Stimulated activated CD8-positive, alpha-beta memory T cell treated with anti-CD3 and anti-CD28 coated beads, Interleukin-15, amount 100 ng/mL, for 48 hours (primary cell): ENCODE data around the gene SLC44A5.
"Not testable (repeated sequence)": the region's sequence is repeated elsewhere in the genome, so short reads cannot be mapped to it uniquely, and the experiment has no call there.

Source experiments
- DNase-seq, 2 donors: peaks; one replicate each; pipeline ENCODE4 v3.0.0-alpha.2; 2020; ENCODE audit warnings: low read depth in 2 of 2

The SLC44A5 gene

GRCh38 chr1:75611014-75611413 is at the start of gene SLC44A5:
Gene SLC44A5 (minus strand): TSS chr1:75611114. CDS start chr1:75541447, 69,667 bp downstream.
- no peak for DNase-seq

- DNase-seq, result no peak
Measured at GRCh38 chr1:75655931-75656330, 45.0 kb upstream of the SLC44A5 start.

GRCh38 chr1:75647183-75647582 is 36.3 kb upstream of the SLC44A5 start:
- not testable (repeated sequence) for DNase-seq

- not testable (repeated sequence) for DNase-seq
Measured at GRCh38 chr1:75645153-75645552, 34.2 kb upstream of the SLC44A5 start.

GRCh38 chr1:75643460-75643859 is 32.5 kb upstream of the SLC44A5 start:
- no peak for DNase-seq

- no peak for DNase-seq
Measured at GRCh38 chr1:75641325-75641724, 30.4 kb upstream of the SLC44A5 start.

GRCh38 chr1:75640137-75640536 is 29.2 kb upstream of the SLC44A5 start:
- no peak for DNase-seq

GRCh38 chr1:75632350-75632949 is 21.5 kb upstream of the SLC44A5 start:
- DNase-seq, result no peak

GRCh38 chr1:75630998-75631397 is 20.1 kb upstream of the SLC44A5 start:
- no peak for DNase-seq

- no peak for DNase-seq
Measured at GRCh38 chr1:75630004-75630594, 19.2 kb upstream of the SLC44A5 start.

GRCh38 chr1:75625795-75626194 is 14.9 kb upstream of the SLC44A5 start:
- DNase-seq, result no peak

GRCh38 chr1:75618382-75618781 is 7.5 kb upstream of the SLC44A5 start:
- no peak for DNase-seq

- no peak for DNase-seq
Measured at GRCh38 chr1:75616436-75617433, 5.8 kb upstream of the SLC44A5 start.

- DNase-seq, result no peak
Measured at GRCh38 chr1:75615613-75616435, 4.9 kb upstream of the SLC44A5 start.

- no peak for DNase-seq
Measured at GRCh38 chr1:75614399-75614756, 3.5 kb upstream of the SLC44A5 start.

- DNase-seq, result no peak
Measured at GRCh38 chr1:75613916-75614315, 3.0 kb upstream of the SLC44A5 start.

- no peak for DNase-seq
Measured at GRCh38 chr1:75612976-75613375, 2.1 kb upstream of the SLC44A5 start.

- DNase-seq, result no peak
Measured at GRCh38 chr1:75602486-75602885, 8.4 kb downstream of the SLC44A5 start.

- DNase-seq, result no peak
Measured at GRCh38 chr1:75600781-75601180, 10.1 kb downstream of the SLC44A5 start.

GRCh38 chr1:75594327-75594726 is 16.6 kb downstream of the SLC44A5 start:
- no peak for DNase-seq

- DNase-seq, result not testable (repeated sequence)
Measured at GRCh38 chr1:75593457-75593856, 17.5 kb downstream of the SLC44A5 start.

- no peak for DNase-seq
Measured at GRCh38 chr1:75589637-75590036, 21.3 kb downstream of the SLC44A5 start.
